NB4 (cell line): ENCODE results near the gene CALHM1.

Source experiments
- DNase-seq: peaks from one replicate; pipeline ENCODE4 v3.0.0; 2010; ENCODE audit warnings: low read depth
- H3K4me3 ChIP-seq: one replicate; pipeline ENCODE4 v1.5.1; 2011; ENCODE audit warnings: mild to moderate bottlenecking, low read depth, low read length, moderate library complexity
- MYC ChIP-seq: IDR thresholded peaks from 2 replicates; pipeline ENCODE4 v1.6.1; 2011; ENCODE audit warnings: low read depth, low read length
- POLR2A ChIP-seq: IDR thresholded peaks from 2 replicates; pipeline ENCODE4 v1.6.1; 2011; ENCODE audit warnings: mild to moderate bottlenecking; ENCODE audit not compliant: insufficient read length; ENCODE audit errors: extremely low read depth
- TF ChIP-seq, protein P1 (sequence below): IDR thresholded peaks from one replicate; pipeline ENCODE4 v1.5.1; 2012; ENCODE audit warnings: low read depth, low read length
- TF ChIP-seq, protein P2 (sequence below): IDR thresholded peaks from 2 replicates; pipeline ENCODE4 v1.6.1; 2011; ENCODE audit warnings: low read depth, low read length

CALHM1 gene

GRCh38 chr10:103475437-103475836, 16.7 kb upstream of the CALHM1 start:
- no peak for DNase-seq
- TF ChIP-seq, protein P1, sequence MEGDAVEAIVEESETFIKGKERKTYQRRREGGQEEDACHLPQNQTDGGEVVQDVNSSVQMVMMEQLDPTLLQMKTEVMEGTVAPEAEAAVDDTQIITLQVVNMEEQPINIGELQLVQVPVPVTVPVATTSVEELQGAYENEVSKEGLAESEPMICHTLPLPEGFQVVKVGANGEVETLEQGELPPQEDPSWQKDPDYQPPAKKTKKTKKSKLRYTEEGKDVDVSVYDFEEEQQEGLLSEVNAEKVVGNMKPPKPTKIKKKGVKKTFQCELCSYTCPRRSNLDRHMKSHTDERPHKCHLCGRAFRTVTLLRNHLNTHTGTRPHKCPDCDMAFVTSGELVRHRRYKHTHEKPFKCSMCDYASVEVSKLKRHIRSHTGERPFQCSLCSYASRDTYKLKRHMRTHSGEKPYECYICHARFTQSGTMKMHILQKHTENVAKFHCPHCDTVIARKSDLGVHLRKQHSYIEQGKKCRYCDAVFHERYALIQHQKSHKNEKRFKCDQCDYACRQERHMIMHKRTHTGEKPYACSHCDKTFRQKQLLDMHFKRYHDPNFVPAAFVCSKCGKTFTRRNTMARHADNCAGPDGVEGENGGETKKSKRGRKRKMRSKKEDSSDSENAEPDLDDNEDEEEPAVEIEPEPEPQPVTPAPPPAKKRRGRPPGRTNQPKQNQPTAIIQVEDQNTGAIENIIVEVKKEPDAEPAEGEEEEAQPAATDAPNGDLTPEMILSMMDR, result no peak
- TF ChIP-seq POLR2A, result no peak
- no peak for TF ChIP-seq MYC
- TF ChIP-seq, protein P2, sequence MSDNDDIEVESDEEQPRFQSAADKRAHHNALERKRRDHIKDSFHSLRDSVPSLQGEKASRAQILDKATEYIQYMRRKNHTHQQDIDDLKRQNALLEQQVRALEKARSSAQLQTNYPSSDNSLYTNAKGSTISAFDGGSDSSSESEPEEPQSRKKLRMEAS, result no peak
- no peak overlapping the region for H3K4me3 ChIP-seq

DNA sequence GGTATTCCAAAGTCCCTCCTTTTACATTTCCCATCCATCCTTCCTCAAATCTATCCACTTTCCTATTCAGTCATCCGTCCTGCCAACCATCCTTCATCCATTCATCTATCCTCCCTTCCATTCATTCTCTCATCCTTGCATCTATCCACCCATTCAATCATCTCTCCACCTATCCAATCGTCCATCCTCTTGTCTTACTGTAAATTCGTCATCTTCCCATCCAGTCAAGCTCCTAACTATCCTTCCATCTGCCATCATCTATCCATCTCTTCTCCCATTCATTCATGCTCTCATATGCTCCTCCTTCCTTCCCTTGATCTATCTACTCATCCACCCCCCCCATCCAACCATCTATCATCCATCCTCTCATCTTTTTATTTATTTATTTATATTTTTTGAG, 15.4 kb upstream of the CALHM1 start:
- TF ChIP-seq MYC (no peak), POLR2A (no peak)
- TF ChIP-seq, protein P1, result no peak
- TF ChIP-seq, protein P2, result no peak
- H3K4me3 ChIP-seq, result no peak overlapping the region
- DNase-seq, result no peak

DNA sequence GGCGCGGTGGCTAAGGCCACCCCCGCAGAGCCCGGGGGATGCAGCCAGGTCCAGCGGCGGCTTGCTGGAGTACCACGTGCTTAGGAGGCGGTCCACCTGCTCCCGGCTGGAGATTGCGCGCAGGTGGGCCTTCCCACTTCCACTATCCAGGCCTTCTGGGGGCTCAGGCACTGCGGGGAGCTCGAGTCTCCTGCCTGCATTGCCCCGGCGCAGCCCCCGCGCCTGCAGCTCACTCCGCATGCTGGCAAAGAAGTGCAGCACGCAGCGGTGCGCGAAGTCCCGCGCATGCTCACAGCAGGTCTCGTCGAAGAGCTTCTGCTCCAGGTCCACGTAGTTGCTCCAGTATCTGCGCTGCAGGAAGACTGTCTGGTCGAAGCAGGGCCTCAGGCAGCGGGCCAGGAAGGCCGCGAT, 14.6 kb upstream of the CALHM1 start:
- H3K4me3 ChIP-seq, result no peak overlapping the region
- no peak for DNase-seq
- TF ChIP-seq, protein P2, result no peak
- TF ChIP-seq, protein P1, result no peak

- H3K4me3 ChIP-seq, result peak overlapping the region; percentile 27
These were observed 13.3 kb upstream of the CALHM1 start for GRCh38 chr10:103472005-103472404.

DNA sequence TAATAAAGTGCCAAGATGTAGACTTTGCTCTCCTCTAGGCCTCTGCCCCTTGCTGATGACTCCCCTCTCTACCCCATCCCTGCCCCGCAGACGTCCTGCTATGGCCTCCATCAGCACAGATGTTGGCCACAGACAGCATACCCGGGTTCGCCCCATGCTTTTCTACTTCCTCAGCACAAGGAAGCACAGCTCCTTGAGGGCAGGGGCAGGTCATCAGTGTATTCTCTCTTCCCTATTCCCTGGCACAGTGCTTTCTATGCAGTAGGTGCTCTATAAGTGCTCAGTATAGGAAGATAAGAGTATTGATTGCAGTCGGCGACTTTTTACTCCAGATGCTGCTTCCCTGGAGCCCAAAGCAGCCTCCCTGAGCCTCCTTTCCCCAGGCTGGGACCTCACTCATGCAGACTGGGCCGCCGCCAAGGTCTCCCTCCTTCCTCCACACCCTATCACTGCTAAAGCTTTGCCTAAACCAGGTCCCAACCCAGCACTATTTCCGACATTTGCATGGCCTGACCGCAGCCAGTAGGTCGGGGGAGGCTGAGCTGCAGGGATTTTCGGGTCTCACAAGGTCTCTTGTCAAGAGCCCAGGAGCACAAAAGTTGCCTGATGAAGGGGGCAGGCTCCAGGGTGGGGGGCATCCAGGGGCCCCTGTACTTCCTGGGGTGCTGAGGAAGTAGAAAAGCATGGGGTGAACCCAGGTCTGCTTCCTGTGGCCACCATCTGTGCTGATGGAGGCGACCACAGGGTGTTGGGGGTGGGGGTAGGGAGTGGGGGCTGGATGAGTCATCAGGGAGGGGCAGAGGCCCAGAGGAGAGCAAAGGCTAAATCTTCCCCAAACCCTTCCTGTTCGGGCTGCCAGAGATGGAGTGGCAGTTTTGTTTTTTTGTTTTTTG, 12.3 kb upstream of the CALHM1 start:
- TF ChIP-seq, protein P2, result no peak
- TF ChIP-seq, protein P1, result no peak
- TF ChIP-seq POLR2A, result no peak
- TF ChIP-seq MYC, result peak; percentile 69
- DNase-seq, result peak; percentile 99
- peak overlapping the region; percentile 29 for H3K4me3 ChIP-seq

More at GRCh38 chr10:103472005-103472404, 13.3 kb upstream of the CALHM1 start:
- TF ChIP-seq POLR2A, result no peak
- TF ChIP-seq MYC, result no peak
- TF ChIP-seq, protein P2, result no peak
- TF ChIP-seq, protein P1, result no peak
- peak; percentile 72 for DNase-seq
